Measurements from ENCODE around the gene CMIP.
A peak's percentile ranks its signal among the peaks of the same experiment; 100 is the strongest.

The CMIP gene

DNA sequence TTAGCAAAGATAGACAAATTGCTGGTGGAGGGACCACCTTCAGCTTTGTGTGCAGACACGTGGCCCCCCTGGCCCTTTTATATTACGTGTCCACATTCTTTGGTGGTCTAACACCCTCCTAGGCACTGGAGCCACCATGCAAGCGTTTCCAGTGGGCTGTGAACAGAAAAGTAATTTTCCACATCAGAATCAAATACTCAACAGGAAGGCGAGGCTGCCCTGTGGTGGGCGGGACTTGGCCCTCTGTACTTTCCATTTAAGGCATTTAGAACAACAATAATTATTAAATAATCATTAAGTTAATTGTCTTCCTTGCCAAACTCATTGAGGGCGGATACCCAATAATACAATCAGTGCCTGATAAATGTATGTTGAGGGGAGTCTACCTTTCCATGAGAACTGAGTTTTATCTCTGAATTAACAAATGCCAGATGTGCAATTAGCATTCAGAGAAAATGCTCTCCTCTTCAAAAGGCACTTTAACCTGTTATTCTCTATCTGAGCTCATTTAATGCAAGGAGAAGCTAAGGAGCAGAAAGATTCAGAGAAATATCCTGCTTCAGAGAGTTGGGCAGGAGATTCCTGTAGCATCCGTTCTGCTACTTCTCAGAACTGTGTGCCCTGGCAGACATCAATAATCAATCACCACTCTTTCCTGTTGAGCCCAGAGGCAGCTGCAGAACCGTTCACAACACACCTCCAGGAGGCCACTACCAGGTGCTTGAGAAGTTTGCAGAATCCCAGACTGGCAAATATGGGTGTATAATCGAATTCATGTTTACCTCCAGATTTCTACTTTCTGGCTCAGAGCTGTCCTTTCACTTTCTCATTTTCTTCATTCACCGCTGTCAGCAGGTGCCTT, 109.4 kb downstream of the CMIP start:
- DNase-seq: no peak

- no peak for DNase-seq
Observed at GRCh38 chr16:81554979-81555378, 110.4 kb downstream of the CMIP start.

DNA sequence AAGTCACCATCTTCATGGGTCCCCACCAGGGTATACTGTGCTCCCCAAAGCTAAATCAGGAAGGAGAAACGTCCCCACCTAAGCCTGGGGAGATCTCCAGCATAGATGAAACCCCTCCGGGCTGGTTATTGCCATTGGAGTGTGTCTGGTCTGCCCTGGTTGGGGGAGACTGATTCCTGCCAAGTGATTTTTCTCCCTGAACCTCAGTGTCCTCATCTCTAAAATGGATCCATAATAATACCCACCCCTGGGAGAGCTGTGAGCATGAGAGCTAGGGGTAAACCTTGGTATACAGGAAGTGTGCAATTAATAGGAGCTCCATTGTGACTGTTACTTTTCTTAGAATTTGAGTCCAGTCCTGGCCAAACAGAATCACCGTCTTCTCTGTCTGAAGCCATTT, 111.1 kb downstream of the CMIP start:
- DNase-seq: no peak

GRCh38 chr16:81556715-81557284, 112.2 kb downstream of the CMIP start:
- DNase-seq: no peak

- DNase-seq: no peak
Observed at GRCh38 chr16:81558077-81558443, 113.5 kb downstream of the CMIP start.

GRCh38 chr16:81558444-81559175, 114.0 kb downstream of the CMIP start:
- DNase-seq: peak; percentile 56

DNA sequence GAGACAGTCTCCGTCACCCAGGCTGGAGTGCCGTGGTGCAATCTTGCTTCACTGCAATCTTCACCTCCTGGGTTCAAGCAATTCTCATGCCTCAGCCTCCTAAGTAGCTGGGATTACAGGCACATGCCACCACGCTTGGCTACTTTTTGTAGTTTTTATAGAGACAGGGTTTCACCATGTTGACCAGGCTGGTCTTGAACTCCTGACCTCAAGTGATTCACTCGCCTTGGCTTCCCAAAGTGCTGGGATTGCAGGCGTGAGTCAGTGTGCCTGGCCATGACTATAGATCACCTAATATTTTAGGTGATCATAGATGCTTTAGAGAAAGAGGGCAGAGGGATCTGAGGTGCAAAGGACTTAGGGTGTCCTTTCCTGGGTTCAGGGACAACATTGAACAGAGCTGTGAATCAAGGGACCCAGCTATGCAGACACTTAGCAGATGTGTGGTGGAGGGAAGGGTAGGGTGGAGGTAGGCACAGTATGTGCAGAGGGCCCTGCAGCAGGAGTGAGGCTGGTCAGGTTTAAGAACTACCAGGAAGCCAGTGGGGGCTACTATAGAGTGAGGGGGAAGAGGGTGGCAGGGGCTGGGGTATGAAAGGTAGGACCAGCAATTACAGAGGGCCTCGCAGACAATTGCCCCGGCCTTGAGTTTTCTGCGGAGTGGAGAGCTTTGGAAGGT, 116.5 kb downstream of the CMIP start:
- no peak for DNase-seq

- no peak for DNase-seq
Observed at GRCh38 chr16:81562174-81562849, 117.7 kb downstream of the CMIP start.

GRCh38 chr16:81562926-81563325, 118.3 kb downstream of the CMIP start:
- DNase-seq: no peak

DNA sequence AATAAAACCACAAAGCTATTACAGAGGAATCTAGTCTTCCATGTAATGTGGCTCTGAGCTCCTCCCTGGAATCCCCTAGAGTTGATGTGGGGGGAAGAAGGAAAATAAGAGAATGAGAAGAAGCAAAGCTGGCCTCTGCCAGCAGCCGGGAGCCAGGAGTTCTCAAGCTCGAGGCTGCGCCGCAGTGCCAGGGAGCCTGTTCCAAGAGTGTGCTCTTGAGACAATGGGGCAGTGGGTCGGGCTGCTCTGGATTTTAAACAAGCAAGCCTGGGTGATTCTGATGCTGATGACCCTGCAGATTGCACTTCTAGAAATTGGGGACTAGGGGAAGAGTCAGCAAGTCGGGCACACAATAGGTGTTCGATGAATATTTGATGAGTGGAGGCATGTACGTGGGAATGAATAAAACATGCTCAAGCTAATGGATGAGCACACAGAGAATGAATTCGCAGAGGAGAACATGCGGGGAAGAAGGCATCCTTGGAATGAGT, 119.9 kb downstream of the CMIP start:
- DNase-seq: no peak

- no peak for DNase-seq
Observed at GRCh38 chr16:81565321-81566028, 120.9 kb downstream of the CMIP start.

GRCh38 chr16:81566086-81567007, 121.7 kb downstream of the CMIP start:
- DNase-seq: no peak

- no peak for DNase-seq
Observed at GRCh38 chr16:81567087-81567486, 122.5 kb downstream of the CMIP start.

DNA sequence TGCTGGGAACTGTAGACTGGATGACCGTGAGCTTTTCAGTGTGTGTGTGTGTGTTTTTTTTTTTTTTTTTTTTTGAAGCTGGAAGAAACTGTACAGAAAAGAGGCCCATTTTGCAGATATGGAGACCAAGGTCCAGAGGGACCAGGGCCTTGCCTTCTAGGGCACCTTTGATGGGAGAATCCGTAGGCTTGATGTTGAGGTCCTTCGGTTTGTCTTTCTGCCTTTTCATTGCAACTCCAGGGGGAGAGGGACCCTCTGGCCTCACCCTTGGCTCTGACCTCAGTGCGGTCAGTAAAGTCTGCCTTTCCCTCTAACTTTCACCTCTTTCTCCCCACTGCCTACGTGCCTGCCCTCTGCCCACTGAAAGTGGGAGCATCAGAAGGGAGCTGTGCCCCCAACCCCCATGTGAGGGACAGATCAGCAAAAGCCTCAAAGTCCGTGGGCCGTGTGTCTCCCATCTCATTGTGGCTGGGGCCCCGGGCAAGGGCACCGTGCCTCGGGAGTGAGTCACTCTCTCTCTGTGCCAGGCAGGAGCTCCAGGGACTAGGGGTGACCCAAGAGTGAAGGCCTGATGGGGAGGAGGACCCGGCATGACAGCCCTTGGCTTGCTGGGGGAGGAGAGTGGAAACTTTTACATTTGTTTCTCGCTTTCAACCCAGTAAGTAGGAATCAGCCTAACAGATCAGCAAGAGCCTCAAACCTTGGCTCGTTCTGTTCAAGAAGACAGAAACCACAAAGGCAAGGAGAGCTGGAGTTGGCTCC, 123.6 kb downstream of the CMIP start:
- DNase-seq: no peak

DNA sequence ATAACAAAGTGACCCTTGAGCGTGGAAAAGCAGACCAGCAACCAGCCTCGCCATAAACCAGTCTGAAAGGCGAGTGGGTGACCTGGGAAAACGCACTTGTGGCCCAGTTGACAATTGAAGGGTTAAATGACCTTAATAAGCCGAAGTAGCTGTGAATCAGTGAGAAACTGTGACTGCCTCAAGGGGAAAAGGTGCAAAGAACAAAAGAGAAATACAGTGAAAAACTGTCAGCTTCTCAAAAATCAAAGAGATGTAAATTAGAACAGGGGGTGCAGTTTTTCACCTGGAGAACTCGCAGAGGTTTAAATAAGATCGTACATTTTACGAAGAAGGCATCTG, 124.1 kb downstream of the CMIP start:
- no peak for DNase-seq

- DNase-seq: no peak
Observed at GRCh38 chr16:81569361-81570034, 124.9 kb downstream of the CMIP start.

GRCh38 chr16:81570151-81570846, 125.7 kb downstream of the CMIP start:
- DNase-seq: no peak

DNA sequence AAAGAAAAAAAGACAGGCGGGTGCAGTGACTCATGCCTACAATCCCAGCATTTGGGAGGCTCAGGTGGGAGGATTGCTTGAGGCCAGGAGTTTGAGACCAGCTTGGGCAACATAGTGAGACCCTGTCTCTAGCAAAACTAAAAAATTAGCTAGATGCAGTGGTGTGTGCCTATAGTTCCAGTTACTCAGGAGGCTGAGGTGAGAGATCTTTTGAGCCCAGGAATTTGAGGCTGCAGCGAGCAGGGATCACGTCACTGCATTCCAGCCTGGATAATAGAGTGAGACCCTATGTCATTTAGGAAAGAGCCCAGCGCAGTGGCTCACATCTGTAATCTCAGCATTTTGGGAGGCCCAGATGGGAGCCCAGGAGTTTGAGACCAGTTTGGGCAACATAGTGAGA, 126.6 kb downstream of the CMIP start:
- DNase-seq: no peak

All from NCI-H2029 treated with DMSO at 0.1 percent for 48 hours (cell line).